HUDEP-2 (cell line): ENCODE measurements around the gene DGKH.
"Not testable (repeated sequence)": the region's sequence is repeated elsewhere in the genome, so short reads cannot be mapped to it uniquely, and the experiment has no call there.

Experiments used
- DNase-seq, 76 experiments: peaks; one replicate each; lab custom pipeline; 2025; ENCODE audit not compliant: unreplicated experiment in 76 of 76; lab: John Stamatoyannopoulos, UW

Gene DGKH

GRCh38 chr13:42110410-42111155 lies 62.1 kb downstream of the DGKH start:
- DNase-seq, result peak in 28 of 76 experiments; percentile 8 to 62 (median 34)

GRCh38 chr13:42112864-42113263 lies 64.4 kb downstream of the DGKH start:
- no peak for DNase-seq

- DNase-seq, result no peak
Observed at GRCh38 chr13:42113478-42113877, 65.0 kb downstream of the DGKH start.

GRCh38 chr13:42114278-42114677 lies 65.8 kb downstream of the DGKH start:
- no peak for DNase-seq

GRCh38 chr13:42114912-42115311 lies 66.5 kb downstream of the DGKH start:
- DNase-seq, result no peak

GRCh38 chr13:42116225-42116624 lies 67.8 kb downstream of the DGKH start:
- DNase-seq, result no peak

- DNase-seq, result no peak
Observed at GRCh38 chr13:42119041-42119440, 70.6 kb downstream of the DGKH start.

GRCh38 chr13:42119875-42120274 lies 71.4 kb downstream of the DGKH start:
- no peak for DNase-seq

- no peak for DNase-seq
Observed at GRCh38 chr13:42123600-42123999, 75.2 kb downstream of the DGKH start.

GRCh38 chr13:42125046-42125445 lies 76.6 kb downstream of the DGKH start:
- DNase-seq, result no peak

GRCh38 chr13:42127047-42127446 lies 78.6 kb downstream of the DGKH start:
- no peak for DNase-seq

- no peak for DNase-seq
Observed at GRCh38 chr13:42129033-42129432, 80.6 kb downstream of the DGKH start.

- no peak for DNase-seq
Observed at GRCh38 chr13:42136518-42136917, 88.1 kb downstream of the DGKH start.

- DNase-seq, result no peak
Observed at GRCh38 chr13:42137856-42138537, 89.5 kb downstream of the DGKH start.

GRCh38 chr13:42140494-42140893 lies 92.0 kb downstream of the DGKH start:
- DNase-seq, result no peak

GRCh38 chr13:42141052-42141451 lies 92.6 kb downstream of the DGKH start:
- not testable (repeated sequence) for DNase-seq

GRCh38 chr13:42146359-42146758 lies 97.9 kb downstream of the DGKH start:
- no peak for DNase-seq

- DNase-seq, result no peak
Observed at GRCh38 chr13:42148538-42148937, 100.1 kb downstream of the DGKH start.

- no peak for DNase-seq
Observed at GRCh38 chr13:42149136-42149535, 100.7 kb downstream of the DGKH start.

GRCh38 chr13:42151781-42152180 lies 103.3 kb downstream of the DGKH start:
- DNase-seq, result no peak

- DNase-seq, result no peak
Observed at GRCh38 chr13:42152495-42152894, 104.0 kb downstream of the DGKH start.
